Thymus (tissue), 11 donors: Measurements from ENCODE around the gene SSTR5. TPM values are rescaled to one million over a fixed set of nuclear protein-coding genes. Genes with fewer than 3 reads are reported as not detected.

ENCODE experiments used
- DNase-seq, 9 donors: peaks; one replicate each; pipeline ENCODE4 v3.0.0-alpha.2; 2013; ENCODE audit warnings: low spot score in 9 of 9, low read depth in 6 of 9, missing footprints in 1 of 9
- H3K27ac ChIP-seq, 2 donors: one replicate each; pipeline ENCODE4 v1.5.1; 2013; ENCODE audit warnings: control low read depth in 1 of 2, low read depth in 1 of 2, low read length in 1 of 2, mild to moderate bottlenecking in 1 of 2, moderate library complexity in 1 of 2
- H3K27me3 ChIP-seq, 2 donors: one replicate each; pipeline ENCODE4 v1.5.1; 2013; ENCODE audit warnings: low read length in 1 of 2; ENCODE audit not compliant: control insufficient read depth in 2 of 2, insufficient read depth in 1 of 2
- H3K36me3 ChIP-seq, 2 donors: one replicate each; pipeline ENCODE4 v1.5.1; 2013; ENCODE audit warnings: low read length in 1 of 2, mild to moderate bottlenecking in 1 of 2, moderate library complexity in 1 of 2; ENCODE audit not compliant: control insufficient read depth in 2 of 2, insufficient read depth in 2 of 2
- H3K4me1 ChIP-seq, 2 donors: one replicate each; pipeline ENCODE4 v1.5.1; 2013; ENCODE audit warnings: low read length in 2 of 2; ENCODE audit not compliant: control insufficient read depth in 2 of 2, insufficient read depth in 2 of 2
- H3K4me3 ChIP-seq, 2 donors: one replicate each; pipeline ENCODE4 v1.5.1; 2013; ENCODE audit warnings: low read length in 2 of 2, control low read depth in 1 of 2, mild to moderate bottlenecking in 1 of 2
- H3K9me3 ChIP-seq, 2 donors: one replicate each; pipeline ENCODE4 v1.5.1; 2013; ENCODE audit warnings: low read length in 1 of 2, mild to moderate bottlenecking in 1 of 2; ENCODE audit not compliant: control insufficient read depth in 2 of 2, insufficient read depth in 1 of 2
- WGBS: extraction: QIAGEN DNeasy Blood & Tissue Kit; methylation state at CpG from one replicate; pipeline ENCODE4 v1.1.7; 2013; 5-methylcytosine and 5-hydroxymethylcytosine counted together
- polyA plus RNA-seq: library from polyadenylated mRNA; stranded (reverse); fragments of 200-250 nt; gene quantifications from one replicate; pipeline ENCODE4 v1.2.3, GENCODE V29; 2013
- total RNA-seq: library from RNA; stranded (reverse); fragments of 120-200 nt; gene quantifications from one replicate; pipeline ENCODE4 v1.2.4, GENCODE V29; 2013
- donor health status: healthy.

Gene SSTR5
- total and polyA plus RNA-seq, 2 donors: not detected

DNA sequence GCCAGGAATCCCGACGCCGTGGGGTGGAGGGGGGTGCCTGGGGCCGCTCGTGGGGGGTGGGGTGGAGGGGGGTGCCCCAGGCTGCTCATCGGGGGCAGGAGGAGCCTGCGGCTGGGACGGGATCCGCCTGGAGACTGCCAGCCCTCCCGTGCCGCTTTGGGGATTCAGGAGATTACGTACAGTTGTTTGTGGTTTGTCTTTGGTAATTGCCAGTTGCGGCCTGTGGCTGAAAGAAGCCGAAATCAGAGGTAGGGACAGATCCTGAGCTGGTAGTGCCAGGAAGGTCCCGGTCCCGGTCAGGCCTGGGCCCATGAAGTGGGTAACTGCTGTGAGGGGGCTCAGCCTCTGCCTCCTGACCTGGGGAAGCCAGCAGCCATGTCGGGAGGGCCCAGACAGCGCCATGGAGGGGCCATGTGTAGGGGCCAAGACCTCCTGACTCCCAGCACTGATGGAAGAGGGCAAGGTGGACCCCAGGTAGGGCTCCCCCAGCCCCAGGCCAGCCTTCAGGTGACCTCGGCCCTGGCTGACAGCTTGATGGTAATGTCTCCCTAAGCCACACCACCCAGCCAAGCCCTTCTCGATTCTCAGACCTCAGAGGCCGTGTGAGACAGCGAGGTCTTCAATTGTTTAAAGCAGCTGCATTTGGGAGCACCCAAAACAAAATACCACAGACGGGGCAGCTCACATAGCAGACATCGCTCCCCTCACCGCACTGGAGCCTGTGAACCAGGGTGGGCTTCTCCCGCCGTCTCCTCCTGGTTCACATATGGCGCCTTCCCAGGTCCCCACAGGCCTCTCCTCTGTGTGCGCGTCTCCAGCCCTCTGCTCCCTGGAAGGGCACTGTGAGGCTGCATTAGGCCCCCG, 34.9 kb upstream of the SSTR5 start:
- Histone ChIP-seq H3K27me3 (peaks cover 0 to 18% of the 10 kb centered on the region in 2 donors), H3K27ac (no peak overlapping the region), H3K4me3 (no peak overlapping the region), H3K36me3 (no peaks in the 10 kb centered on the region), H3K4me1 (no peaks in the 10 kb centered on the region), H3K9me3 (no peaks in the 10 kb centered on the region)
- no peak for DNase-seq
- 71% methylated on average over 31 of the region's 31 CpGs for WGBS

DNA sequence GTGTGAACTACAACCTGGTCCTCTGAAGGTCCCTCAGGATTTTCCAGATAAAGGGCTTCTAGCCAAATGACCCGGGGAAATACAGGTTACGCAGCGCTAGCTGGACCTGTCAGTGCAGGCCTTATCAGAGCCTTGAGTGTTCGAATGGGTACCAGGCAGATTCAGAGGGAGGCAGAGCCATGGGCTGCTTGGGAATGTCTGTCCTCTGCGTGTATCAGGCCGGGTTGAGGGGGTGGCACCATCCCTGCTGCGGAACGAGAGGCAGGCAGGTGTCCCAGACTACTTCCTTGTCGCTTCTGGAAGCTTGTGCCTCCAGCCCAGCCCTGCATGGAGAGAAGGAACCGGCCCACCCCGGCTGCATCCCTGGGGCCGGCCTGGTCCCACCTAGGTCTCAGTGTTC, 33.6 kb upstream of the SSTR5 start:
- no peak overlapping the region for H3K27ac ChIP-seq
- peaks cover 0 to 25% of the 10 kb centered on the region in 2 donors for H3K27me3 ChIP-seq
- no peak for DNase-seq
- H3K9me3 ChIP-seq: no peaks in the 10 kb centered on the region
- no peak overlapping the region for H3K4me3 ChIP-seq
- WGBS: 87% methylated on average over 12 of the region's 12 CpGs
- no peaks in the 10 kb centered on the region for H3K4me1 ChIP-seq
- H3K36me3 ChIP-seq: no peaks in the 10 kb centered on the region

- no peak overlapping the region for H3K27ac ChIP-seq
- no peaks in the 10 kb centered on the region for H3K9me3 ChIP-seq
- no peak overlapping the region for H3K4me3 ChIP-seq
- DNase-seq: no peak
- 89% methylated on average over 11 of the region's 11 CpGs for WGBS
- no peaks in the 10 kb centered on the region for H3K36me3 ChIP-seq
- no peaks in the 10 kb centered on the region for H3K4me1 ChIP-seq
- H3K27me3 ChIP-seq: peaks cover 0 to 31% of the 10 kb centered on the region in 2 donors
Observed at GRCh38 chr16:1039762-1040161, 32.8 kb upstream of the SSTR5 start.

- WGBS: 96% methylated on average over 29 of the region's 29 CpGs
- Histone ChIP-seq H3K27ac (no peak overlapping the region), H3K4me1 (no peaks in the 10 kb centered on the region), H3K27me3 (peaks cover 0 to 37% of the 10 kb centered on the region in 2 donors), H3K4me3 (no peak overlapping the region), H3K9me3 (no peaks in the 10 kb centered on the region), H3K36me3 (no peaks in the 10 kb centered on the region)
- DNase-seq: no peak
Observed at GRCh38 chr16:1040346-1040745, 32.2 kb upstream of the SSTR5 start.

DNA sequence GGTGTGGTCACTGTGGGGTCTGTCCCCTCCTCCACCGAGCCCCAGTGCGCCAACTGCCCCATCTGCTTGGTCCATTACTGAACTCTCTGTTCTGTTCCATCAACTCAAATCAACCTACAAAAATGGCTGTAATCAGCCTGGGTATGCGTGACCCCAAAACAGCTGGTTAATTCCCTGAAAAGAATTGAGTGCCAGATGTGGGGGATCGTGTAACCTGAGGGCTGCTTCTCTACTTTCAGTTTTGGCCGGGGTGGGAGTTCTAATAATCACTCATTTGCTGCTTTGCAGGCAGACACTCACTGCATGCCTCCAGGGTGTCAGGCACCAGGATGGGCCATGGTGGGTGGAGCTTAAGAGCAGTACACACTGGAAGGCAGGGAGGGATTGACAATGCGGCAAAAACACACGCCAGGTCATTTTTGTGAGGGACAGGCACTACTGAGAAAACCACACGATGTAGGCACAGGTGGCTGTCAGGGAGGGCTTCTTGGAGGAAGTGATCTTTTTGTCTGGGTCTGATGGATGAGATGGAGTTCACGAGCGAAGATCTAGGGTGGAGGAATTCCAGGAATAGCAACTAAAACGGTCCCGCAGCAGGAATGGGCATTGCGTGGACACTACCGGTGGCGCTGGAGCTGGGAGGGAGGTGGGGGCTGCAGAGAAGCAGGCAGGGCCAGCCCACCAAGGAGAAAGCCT, 30.4 kb upstream of the SSTR5 start:
- H3K4me3 ChIP-seq: no peak overlapping the region
- H3K27ac ChIP-seq: no peak overlapping the region
- WGBS: 94% methylated on average over 15 of the region's 15 CpGs
- H3K27me3 ChIP-seq: peaks cover 0 to 30% of the 10 kb centered on the region in 2 donors
- H3K36me3 ChIP-seq: no peaks in the 10 kb centered on the region
- no peaks in the 10 kb centered on the region for H3K4me1 ChIP-seq
- H3K9me3 ChIP-seq: no peaks in the 10 kb centered on the region
- DNase-seq: no peak

DNA sequence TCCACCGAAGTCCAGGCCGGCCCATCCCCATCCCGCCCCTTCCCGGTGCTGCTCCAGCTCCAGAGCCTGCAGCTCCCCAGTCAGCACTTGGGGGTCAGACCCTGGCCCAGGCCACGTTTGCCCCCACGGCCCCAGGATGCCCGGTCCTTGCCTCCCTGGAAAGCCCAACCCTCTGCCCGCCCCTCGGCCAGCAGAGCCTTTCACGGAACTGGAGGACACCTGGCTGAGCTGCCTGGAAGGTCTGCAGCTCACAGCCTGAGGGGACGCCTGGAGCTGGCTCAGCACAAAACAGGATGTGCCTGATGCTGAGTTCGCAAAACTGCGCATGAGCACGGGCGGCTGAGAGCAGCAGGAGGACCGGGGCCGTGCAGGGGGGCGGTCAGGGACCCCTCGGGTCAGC, 29.7 kb upstream of the SSTR5 start:
- Histone ChIP-seq H3K9me3 (no peaks in the 10 kb centered on the region), H3K36me3 (no peaks in the 10 kb centered on the region), H3K4me3 (no peak overlapping the region), H3K27me3 (peaks cover 0 to 29% of the 10 kb centered on the region in 2 donors), H3K27ac (no peak overlapping the region), H3K4me1 (no peaks in the 10 kb centered on the region)
- 63% methylated on average over 19 of the region's 19 CpGs for WGBS
- no peak for DNase-seq

DNA sequence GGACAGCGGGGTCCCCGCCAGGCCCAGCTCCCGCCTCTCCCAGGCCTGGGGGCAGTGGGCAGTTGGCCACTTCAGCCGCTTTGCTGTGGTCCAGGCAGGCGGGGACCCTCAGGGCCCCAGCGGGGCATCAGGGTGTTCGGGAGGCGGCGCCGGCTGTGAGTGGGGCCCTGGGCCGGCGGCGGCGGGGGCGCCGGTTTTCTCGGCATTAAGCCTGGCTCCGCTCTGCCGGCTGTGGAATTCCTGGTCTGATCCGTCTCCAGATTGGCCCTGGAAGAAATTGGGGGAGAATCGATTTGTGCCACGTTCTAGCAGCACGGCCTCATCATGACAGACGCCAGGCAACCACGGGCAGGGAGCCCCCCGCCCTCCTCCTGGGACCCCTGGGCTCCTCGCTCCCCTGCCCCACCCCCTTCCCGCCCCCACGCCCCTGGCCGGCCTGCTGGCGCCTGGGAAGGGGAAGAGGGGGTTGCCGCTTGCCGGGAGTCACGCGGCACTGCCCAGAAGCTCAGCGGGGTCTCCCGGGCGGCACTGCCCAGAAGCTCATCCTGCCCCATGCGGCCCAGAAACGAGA, 28.6 kb upstream of the SSTR5 start:
- DNase-seq: no peak
- WGBS: 64% methylated on average over 40 of the region's 40 CpGs
- Histone ChIP-seq H3K9me3 (no peaks in the 10 kb centered on the region), H3K27ac (no peak overlapping the region), H3K4me3 (no peak overlapping the region), H3K4me1 (no peaks in the 10 kb centered on the region), H3K36me3 (no peaks in the 10 kb centered on the region), H3K27me3 (peaks cover 0 to 33% of the 10 kb centered on the region in 2 donors)

GRCh38 chr16:1044460-1045309, 27.9 kb upstream of the SSTR5 start:
- H3K4me3 ChIP-seq: no peak overlapping the region
- peaks cover 0 to 40% of the 10 kb centered on the region in 2 donors for H3K27me3 ChIP-seq
- H3K27ac ChIP-seq: no peak overlapping the region
- H3K4me1 ChIP-seq: no peaks in the 10 kb centered on the region
- no peaks in the 10 kb centered on the region for H3K9me3 ChIP-seq
- 78% methylated on average over 43 of the region's 43 CpGs for WGBS
- DNase-seq: no peak
- H3K36me3 ChIP-seq: no peaks in the 10 kb centered on the region
